ENCODE data around the gene SELENOF.

DNA sequence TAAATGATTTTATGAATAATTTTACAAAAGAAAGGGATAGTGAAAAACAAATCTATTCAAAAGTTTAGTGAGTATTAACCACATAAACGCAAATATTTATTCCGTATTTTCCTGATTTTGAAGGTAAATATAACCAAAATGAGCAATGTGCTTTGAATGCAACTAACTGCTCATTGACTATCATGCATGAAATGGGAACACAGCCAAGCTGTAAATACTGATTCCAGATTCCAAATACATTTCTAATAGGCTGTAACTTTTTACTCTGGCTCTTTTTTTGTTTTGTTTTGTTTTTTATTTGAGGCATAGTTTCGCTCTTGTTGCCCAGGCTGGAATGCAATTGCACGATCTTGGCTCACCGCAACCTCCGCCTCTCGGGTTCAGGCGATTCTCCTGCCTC, 41.8 kb downstream of the SELENOF start:
- TF ChIP-seq, protein P1, sequence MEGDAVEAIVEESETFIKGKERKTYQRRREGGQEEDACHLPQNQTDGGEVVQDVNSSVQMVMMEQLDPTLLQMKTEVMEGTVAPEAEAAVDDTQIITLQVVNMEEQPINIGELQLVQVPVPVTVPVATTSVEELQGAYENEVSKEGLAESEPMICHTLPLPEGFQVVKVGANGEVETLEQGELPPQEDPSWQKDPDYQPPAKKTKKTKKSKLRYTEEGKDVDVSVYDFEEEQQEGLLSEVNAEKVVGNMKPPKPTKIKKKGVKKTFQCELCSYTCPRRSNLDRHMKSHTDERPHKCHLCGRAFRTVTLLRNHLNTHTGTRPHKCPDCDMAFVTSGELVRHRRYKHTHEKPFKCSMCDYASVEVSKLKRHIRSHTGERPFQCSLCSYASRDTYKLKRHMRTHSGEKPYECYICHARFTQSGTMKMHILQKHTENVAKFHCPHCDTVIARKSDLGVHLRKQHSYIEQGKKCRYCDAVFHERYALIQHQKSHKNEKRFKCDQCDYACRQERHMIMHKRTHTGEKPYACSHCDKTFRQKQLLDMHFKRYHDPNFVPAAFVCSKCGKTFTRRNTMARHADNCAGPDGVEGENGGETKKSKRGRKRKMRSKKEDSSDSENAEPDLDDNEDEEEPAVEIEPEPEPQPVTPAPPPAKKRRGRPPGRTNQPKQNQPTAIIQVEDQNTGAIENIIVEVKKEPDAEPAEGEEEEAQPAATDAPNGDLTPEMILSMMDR (IDR thresholded peaks at IDR 0.05) = no peak
- no peak for TF ChIP-seq EP300 (IDR thresholded peaks at IDR 0.05; ENCODE audit: low read depth)
